Measurements from ENCODE around the gene PPARG. TPM values are rescaled to one million over a fixed set of nuclear protein-coding genes. Genes with fewer than 3 reads are reported as not detected.
A peak's percentile ranks its signal among the peaks of the same experiment; 100 is the strongest.
"Not testable (repeated sequence)": the region's sequence is repeated elsewhere in the genome, so short reads cannot be mapped to it uniquely, and the experiment has no call there.

Gene PPARG
- polyA plus RNA-seq, 2 of the 4 experiments (the other 2 are of a cell fraction), result 38.9 to 43.1 TPM

DNA sequence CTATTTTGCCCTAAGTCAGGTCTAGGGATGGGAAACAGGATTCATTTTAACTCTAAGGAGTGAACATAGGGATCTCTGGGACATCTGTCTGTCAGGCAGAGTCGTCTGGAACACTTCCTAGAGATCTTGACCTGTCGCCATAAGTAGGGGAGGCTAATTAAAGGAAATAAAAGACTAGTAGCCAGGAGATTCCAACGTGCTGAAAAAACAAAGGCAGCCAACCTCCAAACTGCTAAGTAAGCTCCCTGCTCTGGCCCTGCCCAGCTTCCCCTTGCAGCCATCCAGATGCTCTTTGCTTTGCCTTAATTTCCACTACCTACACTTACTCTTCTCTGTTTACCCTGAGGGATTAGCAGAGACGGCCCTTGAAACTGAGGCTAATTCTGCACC lies 177.0 kb downstream of the PPARG start:
- ATAC-seq (no peak), FAIRE-seq (no peak), DNase-seq (ENCODE audit: low read depth in 1 of 2, low spot score in 1 of 2) (no peak)
- H3K27ac ChIP-seq, result peak overlapping the region in 1 of 2 experiments; percentile 42; a peak in 1 of 6 replicates
- H3K4me2 ChIP-seq, result no peak overlapping the region
- no peaks in the 10 kb centered on the region for H3K9me3 ChIP-seq
- ChIA-PET POLR2A (no interaction called here), CTCF (interaction anchor here (1.3 to 3.8 kb wide), 3 partner anchors 14 to 331 kb away, joined by 5 to 12 read pairs (median 8); no protein-coding TSS in a partner anchor)
- no peak overlapping the region for H3K4me3 ChIP-seq
- H3K4me1 ChIP-seq, result peaks cover 11% of the 10 kb centered on the region
- WGBS (ENCODE audit: missing lambda C conversion rate), result 61% methylated on average over 4 of the region's 4 CpGs
- TF ChIP-seq KDM1A (IDR thresholded peaks at IDR 0.05; ENCODE audit: low read depth), result no peak
- TF ChIP-seq, protein P1, sequence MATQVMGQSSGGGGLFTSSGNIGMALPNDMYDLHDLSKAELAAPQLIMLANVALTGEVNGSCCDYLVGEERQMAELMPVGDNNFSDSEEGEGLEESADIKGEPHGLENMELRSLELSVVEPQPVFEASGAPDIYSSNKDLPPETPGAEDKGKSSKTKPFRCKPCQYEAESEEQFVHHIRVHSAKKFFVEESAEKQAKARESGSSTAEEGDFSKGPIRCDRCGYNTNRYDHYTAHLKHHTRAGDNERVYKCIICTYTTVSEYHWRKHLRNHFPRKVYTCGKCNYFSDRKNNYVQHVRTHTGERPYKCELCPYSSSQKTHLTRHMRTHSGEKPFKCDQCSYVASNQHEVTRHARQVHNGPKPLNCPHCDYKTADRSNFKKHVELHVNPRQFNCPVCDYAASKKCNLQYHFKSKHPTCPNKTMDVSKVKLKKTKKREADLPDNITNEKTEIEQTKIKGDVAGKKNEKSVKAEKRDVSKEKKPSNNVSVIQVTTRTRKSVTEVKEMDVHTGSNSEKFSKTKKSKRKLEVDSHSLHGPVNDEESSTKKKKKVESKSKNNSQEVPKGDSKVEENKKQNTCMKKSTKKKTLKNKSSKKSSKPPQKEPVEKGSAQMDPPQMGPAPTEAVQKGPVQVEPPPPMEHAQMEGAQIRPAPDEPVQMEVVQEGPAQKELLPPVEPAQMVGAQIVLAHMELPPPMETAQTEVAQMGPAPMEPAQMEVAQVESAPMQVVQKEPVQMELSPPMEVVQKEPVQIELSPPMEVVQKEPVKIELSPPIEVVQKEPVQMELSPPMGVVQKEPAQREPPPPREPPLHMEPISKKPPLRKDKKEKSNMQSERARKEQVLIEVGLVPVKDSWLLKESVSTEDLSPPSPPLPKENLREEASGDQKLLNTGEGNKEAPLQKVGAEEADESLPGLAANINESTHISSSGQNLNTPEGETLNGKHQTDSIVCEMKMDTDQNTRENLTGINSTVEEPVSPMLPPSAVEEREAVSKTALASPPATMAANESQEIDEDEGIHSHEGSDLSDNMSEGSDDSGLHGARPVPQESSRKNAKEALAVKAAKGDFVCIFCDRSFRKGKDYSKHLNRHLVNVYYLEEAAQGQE (IDR thresholded peaks at IDR 0.05), result no peak
- no peak for TF ChIP-seq EP300 (IDR thresholded peaks at IDR 0.05)
- no peak for TF ChIP-seq TFCP2L1 (CRISPR knock-in tag; IDR thresholded peaks at IDR 0.05)
- TF ChIP-seq ZFP36 (IDR thresholded peaks at IDR 0.05; ENCODE audit: borderline replicate concordance, partially characterized antibody), result no peak
- no peak for TF ChIP-seq CHD2 (IDR thresholded peaks at IDR 0.05; ENCODE audit: low read length, partially characterized antibody)
- TF ChIP-seq, protein P2, sequence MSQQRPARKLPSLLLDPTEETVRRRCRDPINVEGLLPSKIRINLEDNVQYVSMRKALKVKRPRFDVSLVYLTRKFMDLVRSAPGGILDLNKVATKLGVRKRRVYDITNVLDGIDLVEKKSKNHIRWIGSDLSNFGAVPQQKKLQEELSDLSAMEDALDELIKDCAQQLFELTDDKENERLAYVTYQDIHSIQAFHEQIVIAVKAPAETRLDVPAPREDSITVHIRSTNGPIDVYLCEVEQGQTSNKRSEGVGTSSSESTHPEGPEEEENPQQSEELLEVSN (IDR thresholded peaks at IDR 0.05; ENCODE audit: borderline replicate concordance, low read depth), result no peak

GRCh38 chr3:12467746-12468145 lies 178.9 kb downstream of the PPARG start:
- CTCF ChIA-PET, result interaction anchor here (5.1 kb wide), 1 partner anchor 12 kb away, joined by 39 read pairs; no protein-coding TSS in a partner anchor

GRCh38 chr3:12468276-12468675 lies 179.4 kb downstream of the PPARG start:
- H3K9me3 ChIP-seq, result no peaks in the 10 kb centered on the region
- POLR2A ChIA-PET, result no interaction called here
- FAIRE-seq, result no peak
- no peak for TF ChIP-seq POLR2A (IDR thresholded peaks at IDR 0.05; ENCODE audit: low read length)
- no peak for DNase-seq (ENCODE audit: low read depth in 1 of 2, low spot score in 1 of 2)
- no peak for ATAC-seq
- no peak overlapping the region for H3K4me2 ChIP-seq
- no peak overlapping the region for H3K4me3 ChIP-seq
- peaks cover 25% of the 10 kb centered on the region for H3K4me1 ChIP-seq
- 96% methylated on average over 6 of the region's 6 CpGs for WGBS (ENCODE audit: missing lambda C conversion rate)
- CTCF ChIA-PET, result interaction anchor here (1.1 to 5.1 kb wide), 3 partner anchors 9 to 13 kb away, joined by 3 to 39 read pairs (median 3); no protein-coding TSS in a partner anchor
- H3K27ac ChIP-seq, result peak overlapping the region in 1 of 2 experiments; percentile 41; a peak in 1 of 6 replicates

More at GRCh38 chr3:12467746-12468145, 178.9 kb downstream of the PPARG start:
- Histone ChIP-seq H3K4me1 (peaks cover 25% of the 10 kb centered on the region), H3K4me3 (no peak overlapping the region), H3K4me2 (no peak overlapping the region), H3K27ac (no peak overlapping the region; a peak in 1 of 6 replicates), H3K9me3 (no peaks in the 10 kb centered on the region)
- FAIRE-seq (no peak), DNase-seq (ENCODE audit: low read depth in 1 of 2, low spot score in 1 of 2) (no peak), ATAC-seq (no peak)
- POLR2A ChIA-PET, result no interaction called here
- 79% methylated on average over 2 of the region's 2 CpGs for WGBS (ENCODE audit: missing lambda C conversion rate)
- TF ChIP-seq JUN (IDR thresholded peaks at IDR 0.05), result no peak
- TF ChIP-seq ZC3H11A (IDR thresholded peaks at IDR 0.05), result no peak
- TF ChIP-seq FOXS1 (CRISPR knock-in tag; IDR thresholded peaks at IDR 0.05), result no peak
- TF ChIP-seq PBX3 (IDR thresholded peaks at IDR 0.05), result no peak
- TF ChIP-seq CBX8 (IDR thresholded peaks at IDR 0.05), result no peak
- TF ChIP-seq RARB (CRISPR knock-in tag; IDR thresholded peaks at IDR 0.05), result no peak

DNA sequence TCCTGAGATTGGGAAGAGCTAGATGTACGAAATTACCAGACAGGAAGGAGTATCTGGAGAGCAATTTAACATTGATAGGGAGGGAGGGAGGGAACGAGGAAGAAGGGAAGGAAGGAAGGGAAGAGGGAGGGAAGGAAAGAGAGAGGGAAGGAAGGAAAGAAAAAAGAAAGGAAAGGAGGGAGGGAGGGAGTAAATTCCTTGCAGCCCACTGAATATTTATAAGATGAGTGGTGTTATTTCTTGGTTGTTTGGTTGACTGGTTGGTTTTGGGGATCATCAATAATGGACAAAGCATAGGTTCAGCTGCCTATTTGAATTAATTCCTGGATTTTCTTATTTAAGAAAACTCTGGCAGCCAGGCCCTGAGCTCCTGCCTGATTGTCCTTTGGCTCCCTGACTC lies 179.9 kb downstream of the PPARG start:
- Histone ChIP-seq H3K9me3 (no peaks in the 10 kb centered on the region), H3K4me1 (peaks cover 25% of the 10 kb centered on the region), H3K4me2 (no peak overlapping the region), H3K27ac (peak overlapping the region in 1 of 2 experiments; percentile 41; a peak in 1 of 6 replicates), H3K4me3 (no peak overlapping the region)
- POLR2A ChIA-PET, result no interaction called here
- FAIRE-seq, result no peak
- 58% methylated on average over 2 of the region's 2 CpGs for WGBS (ENCODE audit: missing lambda C conversion rate)
- DNase-seq (ENCODE audit: low read depth in 1 of 2, low spot score in 1 of 2), result no peak
- CTCF ChIA-PET, result interaction anchor here (1.1 to 5.1 kb wide), 3 partner anchors 10 to 14 kb away, joined by 3 to 39 read pairs (median 3); no protein-coding TSS in a partner anchor
- TF ChIP-seq CHD2 (IDR thresholded peaks at IDR 0.05; ENCODE audit: low read length, partially characterized antibody), result no peak
- TF ChIP-seq POLR2AphosphoS2 (conservative IDR thresholded peaks at IDR 0.05; ENCODE audit: low read length), result no peak
- no peak for TF ChIP-seq KDM1A (IDR thresholded peaks at IDR 0.05; ENCODE audit: low read depth)
- no peak for TF ChIP-seq POLR2A (IDR thresholded peaks at IDR 0.05; ENCODE audit: low read length)
- no peak for TF ChIP-seq ZFP36 (IDR thresholded peaks at IDR 0.05; ENCODE audit: borderline replicate concordance, partially characterized antibody)
- TF ChIP-seq HDAC2 (IDR thresholded peaks at IDR 0.05), result no peak
- TF ChIP-seq NFE2L2 (conservative IDR thresholded peaks at IDR 0.05; ENCODE audit: low read length), result no peak
- TF ChIP-seq, protein P1 (IDR thresholded peaks at IDR 0.05), result no peak
- no peak for ATAC-seq

GRCh38 chr3:12469222-12469621 lies 180.4 kb downstream of the PPARG start:
- DNase-seq (ENCODE audit: low read depth in 1 of 2, low spot score in 1 of 2); POLR2A ChIA-PET; FAIRE-seq; H3K9me3 ChIP-seq; ATAC-seq; H3K4me2 ChIP-seq; H3K4me3 ChIP-seq: not testable (repeated sequence)
- H3K4me1 ChIP-seq, result peaks cover 25% of the 10 kb centered on the region
- CTCF ChIA-PET, result interaction anchor here (1.1 to 12.5 kb wide), 5 partner anchors 10 to 331 kb away, joined by 3 to 342 read pairs (median 14); no protein-coding TSS in a partner anchor
- H3K27ac ChIP-seq, result peak overlapping the region in 1 of 2 experiments; percentile 35; a peak in 1 of 6 replicates
- WGBS (ENCODE audit: missing lambda C conversion rate), result 77% methylated on average over 7 of the region's 7 CpGs
